HepG2 (cell line): ENCODE data around the gene LDHB.

Experiments used
- CREB1 ChIP-seq, 2 experiments: fragments of 450-650 bp in 1 of 2; IDR thresholded peaks; 2 replicates each; pipeline ENCODE4 v1.6.1; 2016 to 2017; ENCODE audit warnings: control low read depth in 1 of 2, mild to moderate bottlenecking in 1 of 2, missing compliant biosample characterization in 1 of 2, missing genetic modification characterization in 1 of 2
- CTCF ChIP-seq: sonication (generic); formaldehyde crosslinking; IDR thresholded peaks from 2 replicates; pipeline ENCODE4 v1.5.0; 2020; ENCODE audit warnings: mild to moderate bottlenecking, missing genetic modification reagents, moderate library complexity
- KDM5A ChIP-seq: fragments of 200-600 bp; sonication (generic); IDR thresholded peaks from 2 replicates; pipeline ENCODE4 v1.7.0; 2018; ENCODE audit warnings: antibody characterized with exemption, mild to moderate bottlenecking, low read length, borderline replicate concordance
- NCOA1 ChIP-seq: sonication (generic); formaldehyde crosslinking; IDR thresholded peaks from 2 replicates; pipeline ENCODE4 v1.9.0; 2021; ENCODE audit warnings: missing genetic modification reagents
- POLR2AphosphoS5 ChIP-seq: IDR thresholded peaks from 2 replicates; pipeline ENCODE4 v1.6.1; 2012; ENCODE audit warnings: low read depth, low read length
- TCF12 ChIP-seq, 2 experiments: fragments of 450-650 bp in 1 of 2; sonication (generic) in 1 of 2; formaldehyde crosslinking in 1 of 2; IDR thresholded peaks; 2 replicates each; pipeline versions ENCODE4 v1.6.1 to v1.8.0; 2017 to 2022; ENCODE audit warnings: antibody characterized with exemption in 1 of 2, mild to moderate bottlenecking in 1 of 2, missing genetic modification reagents in 1 of 2, moderate library complexity in 1 of 2
- TOPORS ChIP-seq: sonication (generic); formaldehyde crosslinking; IDR thresholded peaks from 2 replicates; pipeline ENCODE4 v1.8.0; 2023; ENCODE audit warnings: mild to moderate bottlenecking, missing genetic modification reagents
- ZKSCAN1 ChIP-seq: fragments of 150-350 bp; IDR thresholded peaks from 2 replicates; pipeline ENCODE4 v1.6.1; 2014; ENCODE audit warnings: low read length
- ZNF318 ChIP-seq: sonication (generic); formaldehyde crosslinking; IDR thresholded peaks from 2 replicates; pipeline ENCODE4 v1.4.0; 2020; ENCODE audit warnings: mild to moderate bottlenecking, missing genetic modification reagents
- ZZZ3 ChIP-seq: sonication (generic); formaldehyde crosslinking; IDR thresholded peaks from 2 replicates; pipeline ENCODE4 v1.4.0; 2020; ENCODE audit warnings: missing genetic modification reagents, mild to moderate bottlenecking, borderline replicate concordance

GRCh38 chr12:21648378-21648777, 9.3 kb downstream of the LDHB start:
- TF ChIP-seq CTCF (CRISPR knock-in tag), result no peak
- no peak for TF ChIP-seq ZNF318 (CRISPR knock-in tag)
- no peak for TF ChIP-seq ZKSCAN1
- no peak for TF ChIP-seq POLR2AphosphoS5
- no peak for TF ChIP-seq KDM5A
- no peak for TF ChIP-seq NCOA1 (CRISPR knock-in tag)
- no peak for TF ChIP-seq TCF12 (IDR thresholded peaks at IDR 0.05)
- TF ChIP-seq TCF12 (CRISPR knock-in tag; IDR thresholded peaks at IDR 0.05), result no peak
- TF ChIP-seq CREB1 (IDR thresholded peaks at IDR 0.05), result no peak
- TF ChIP-seq CREB1 (CRISPR knock-in tag; IDR thresholded peaks at IDR 0.05), result no peak
- no peak for TF ChIP-seq TOPORS
- TF ChIP-seq ZZZ3, result no peak
